Measurements from ENCODE around the gene KCNH2. TPM values are rescaled to one million over a fixed set of nuclear protein-coding genes. Genes with fewer than 3 reads are reported as not detected.
A peak's percentile ranks its signal among the peaks of the same experiment; 100 is the strongest.

Gene KCNH2
- total RNA-seq, 1 donor from 2014 or later, result 3.2 TPM

DNA sequence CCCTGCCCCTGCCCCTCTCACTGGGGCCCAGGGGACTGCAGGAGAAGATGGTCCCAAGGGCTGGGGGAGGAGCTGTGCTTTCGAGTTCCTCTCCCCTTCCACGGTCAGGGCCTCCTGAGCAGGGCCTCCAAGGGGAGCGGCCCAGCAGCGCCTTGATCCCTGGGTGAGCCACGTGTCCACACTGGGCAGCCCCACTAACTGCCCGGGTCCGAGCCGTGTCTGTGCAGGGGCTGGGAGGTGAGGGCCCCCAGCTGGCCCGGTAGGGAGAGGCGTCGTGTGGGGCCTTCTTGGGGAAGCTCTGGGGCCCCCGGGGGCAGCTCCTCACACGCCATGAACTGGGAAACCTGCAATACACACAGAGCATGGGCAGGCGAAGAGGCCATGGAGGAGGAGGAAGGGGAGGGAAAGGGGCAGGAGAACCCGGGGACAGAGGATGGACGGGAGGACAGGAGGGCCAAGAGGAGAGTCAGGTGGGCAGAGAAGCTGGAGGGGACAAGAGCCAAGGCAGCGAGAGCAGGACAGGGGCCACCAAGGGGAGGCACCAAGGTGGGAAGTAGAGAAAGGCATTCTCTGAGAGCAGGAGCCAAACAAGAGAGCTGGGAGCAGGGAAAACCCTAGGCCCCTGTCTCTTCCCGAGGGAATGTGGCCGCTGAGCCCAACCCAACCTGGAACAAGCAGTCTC, 32.8 kb downstream of the KCNH2 start:
- peak; percentile 10 for ATAC-seq
- peak; percentile 50 for DNase-seq (ENCODE audit: low spot score)
- intact Hi-C loops (cut with DNase I), result no loop called here

DNA sequence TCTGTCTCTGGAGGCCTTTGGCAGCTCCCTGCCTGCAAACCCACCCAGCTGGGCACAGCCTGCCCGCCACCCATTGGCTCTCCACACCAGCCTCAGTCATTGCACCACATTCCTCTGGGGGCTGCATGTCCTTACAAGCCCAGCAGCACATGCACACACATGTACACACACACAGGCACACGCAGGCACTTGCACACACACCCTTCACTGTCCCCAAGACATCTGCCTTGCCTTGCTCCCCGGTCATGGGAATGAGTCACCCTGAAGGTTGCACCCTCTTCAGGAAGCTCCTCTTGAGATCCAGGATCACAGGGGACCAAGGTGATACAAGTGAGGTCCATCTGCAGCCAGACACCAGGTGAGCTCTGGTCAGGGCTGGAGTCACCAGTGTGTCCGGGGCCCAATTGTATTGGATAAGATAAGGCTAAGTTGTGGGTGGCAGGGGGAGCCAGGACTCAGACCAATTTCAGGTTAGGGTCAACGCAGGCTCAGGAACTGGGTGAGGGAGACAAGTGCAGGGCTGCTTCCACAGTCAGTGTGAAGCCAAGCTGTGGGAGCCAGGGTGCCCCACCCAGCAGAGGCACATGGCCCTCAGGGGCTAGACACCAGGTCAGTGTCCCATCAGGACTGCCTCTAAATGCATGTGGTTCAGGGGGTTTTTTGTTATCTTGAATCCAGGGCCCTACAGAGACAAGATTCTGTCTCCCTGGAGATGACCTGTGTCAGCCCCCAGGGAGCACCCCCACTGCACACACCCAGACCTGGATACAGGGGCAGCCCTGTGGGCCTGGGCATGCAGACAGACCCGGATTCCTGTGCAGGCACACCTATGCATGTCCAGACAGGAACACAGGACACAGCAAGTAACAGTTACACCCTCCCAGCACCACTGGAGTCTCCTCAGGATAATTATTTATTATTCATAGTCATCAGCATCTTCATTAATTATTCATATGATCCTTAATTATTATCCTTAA, 33.8 kb downstream of the KCNH2 start:
- DNase-seq (ENCODE audit: low spot score) (peak; percentile 33), ATAC-seq (no peak)
- intact Hi-C loops (cut with DNase I), result no loop called here

DNA sequence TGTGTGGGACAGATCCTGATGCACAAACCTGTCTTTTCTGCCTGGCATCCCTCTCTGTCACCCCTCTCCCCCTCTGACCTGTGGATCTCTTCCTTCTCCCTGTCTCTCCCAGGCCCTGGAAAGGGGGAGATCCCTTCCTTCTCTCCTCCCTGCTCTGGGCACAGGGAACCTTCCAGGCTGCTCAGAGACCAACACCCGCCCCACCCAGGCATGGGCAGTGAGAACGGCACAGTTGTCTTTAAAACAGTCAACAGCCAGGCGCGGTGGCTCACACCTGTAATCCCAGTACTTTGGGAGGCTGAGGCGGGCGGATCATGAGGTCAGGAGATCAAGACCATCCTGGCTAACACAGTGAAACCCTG, 34.7 kb downstream of the KCNH2 start:
- intact Hi-C loops (cut with DNase I), result no loop called here
- no peak for DNase-seq (ENCODE audit: low spot score)
- ATAC-seq, result no peak

GRCh38 chr7:150942591-150943452, 35.3 kb downstream of the KCNH2 start:
- DNase-seq (ENCODE audit: low spot score) (peak; percentile 51), ATAC-seq (no peak)
- intact Hi-C loops (cut with DNase I), result no loop called here

DNA sequence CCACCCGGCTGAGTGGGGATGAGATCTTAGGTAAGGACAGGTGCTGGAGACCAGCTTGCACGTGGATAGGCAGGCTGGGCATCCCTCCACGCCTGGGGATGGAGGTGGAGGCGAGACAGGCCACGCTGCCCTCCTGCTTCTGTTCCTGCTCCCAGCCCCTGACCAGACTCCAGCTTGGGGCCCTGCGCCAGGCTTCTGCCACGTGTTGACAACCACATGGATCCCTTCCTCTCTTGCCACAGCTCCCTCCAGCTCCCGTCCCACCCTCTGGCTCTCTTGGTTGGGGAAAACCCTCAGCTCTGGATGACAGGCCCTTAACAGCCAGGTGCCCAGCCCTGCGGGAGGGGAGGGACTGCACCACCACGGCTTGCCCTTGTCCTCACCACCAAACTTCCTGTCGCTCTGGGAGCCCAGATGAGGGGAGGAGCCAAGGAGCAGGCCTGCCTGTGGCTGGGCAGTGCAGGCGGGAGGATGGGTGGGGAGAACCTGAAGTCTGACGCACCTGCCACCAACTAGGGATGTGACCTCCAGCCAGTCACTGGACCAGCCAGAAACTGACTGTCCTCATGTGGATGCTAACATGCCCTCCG, 36.0 kb downstream of the KCNH2 start:
- ATAC-seq (no peak), DNase-seq (ENCODE audit: low spot score) (peak; percentile 54)
- intact Hi-C loops (cut with DNase I), result no loop called here

DNA sequence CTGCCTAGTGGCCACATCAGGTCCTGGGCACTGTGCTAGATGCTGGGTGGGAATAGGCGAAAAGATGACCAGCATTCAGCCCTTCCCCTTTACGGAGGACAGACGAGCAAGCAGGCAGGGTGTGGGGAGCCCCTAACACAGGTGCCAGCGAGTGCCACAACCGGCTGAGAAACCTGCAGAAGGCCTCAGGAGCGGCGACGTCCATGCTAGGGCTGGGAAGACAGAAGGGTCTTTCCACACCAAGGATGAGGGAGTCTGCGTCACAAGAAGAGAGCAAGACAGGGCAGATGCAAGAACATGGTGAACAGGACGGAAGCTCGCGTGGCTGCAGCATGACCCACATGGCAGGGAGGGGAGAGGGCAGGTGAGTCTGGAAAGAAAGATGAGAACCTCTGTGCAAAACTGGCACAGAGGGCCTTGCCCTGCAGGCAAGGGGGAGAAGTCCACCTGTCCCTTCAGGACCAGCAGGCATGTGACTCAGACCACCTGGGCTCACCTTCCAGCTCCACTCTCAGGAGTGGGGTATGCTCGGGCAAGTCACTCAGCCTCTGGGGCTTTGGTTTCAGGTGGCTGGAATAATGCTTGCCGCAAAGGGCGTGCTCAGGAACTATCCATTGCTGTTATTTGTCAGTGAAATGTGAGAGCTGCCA, 36.6 kb downstream of the KCNH2 start:
- intact Hi-C loops (cut with DNase I), result no loop called here
- no peak for ATAC-seq
- DNase-seq (ENCODE audit: low spot score), result peak; percentile 39

GRCh38 chr7:150940431-150941102, 37.6 kb downstream of the KCNH2 start:
- DNase-seq (ENCODE audit: low spot score) (peak; percentile 17), ATAC-seq (no peak)
- intact Hi-C loops (cut with DNase I), result no loop called here

- no peak for DNase-seq (ENCODE audit: low spot score)
- no peak for ATAC-seq
- intact Hi-C loops (cut with DNase I), result no loop called here
Observed at GRCh38 chr7:150939466-150939865, 38.7 kb downstream of the KCNH2 start.

GRCh38 chr7:150939052-150939451, 39.1 kb downstream of the KCNH2 start:
- ATAC-seq, result no peak

DNA sequence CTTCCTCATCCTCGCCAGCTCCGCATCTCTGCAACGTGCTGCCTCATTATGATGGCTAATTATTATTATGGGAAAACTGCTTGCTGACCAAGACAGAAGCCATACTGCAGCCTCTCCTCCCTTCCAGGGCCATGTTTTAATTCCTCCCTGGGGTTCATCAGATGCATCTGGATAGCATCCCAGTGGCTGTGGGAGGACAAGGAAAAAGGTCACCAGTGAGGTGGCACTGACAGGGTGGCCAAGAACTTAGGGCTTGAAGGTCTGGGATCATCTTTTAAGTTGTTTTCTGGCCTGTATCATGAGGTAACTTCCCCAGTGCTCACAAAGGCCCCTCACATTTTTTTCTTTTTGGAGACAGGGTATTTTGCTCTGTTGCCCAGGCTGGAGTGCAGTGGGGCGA, 39.6 kb downstream of the KCNH2 start:
- peak; percentile 9 for DNase-seq (ENCODE audit: low spot score)
- intact Hi-C loops (cut with DNase I), result no loop called here
- no peak for ATAC-seq

More at GRCh38 chr7:150939052-150939451, 39.1 kb downstream of the KCNH2 start:
- DNase-seq (ENCODE audit: low spot score), result peak; percentile 15
- intact Hi-C loops (cut with DNase I), result no loop called here

DNA sequence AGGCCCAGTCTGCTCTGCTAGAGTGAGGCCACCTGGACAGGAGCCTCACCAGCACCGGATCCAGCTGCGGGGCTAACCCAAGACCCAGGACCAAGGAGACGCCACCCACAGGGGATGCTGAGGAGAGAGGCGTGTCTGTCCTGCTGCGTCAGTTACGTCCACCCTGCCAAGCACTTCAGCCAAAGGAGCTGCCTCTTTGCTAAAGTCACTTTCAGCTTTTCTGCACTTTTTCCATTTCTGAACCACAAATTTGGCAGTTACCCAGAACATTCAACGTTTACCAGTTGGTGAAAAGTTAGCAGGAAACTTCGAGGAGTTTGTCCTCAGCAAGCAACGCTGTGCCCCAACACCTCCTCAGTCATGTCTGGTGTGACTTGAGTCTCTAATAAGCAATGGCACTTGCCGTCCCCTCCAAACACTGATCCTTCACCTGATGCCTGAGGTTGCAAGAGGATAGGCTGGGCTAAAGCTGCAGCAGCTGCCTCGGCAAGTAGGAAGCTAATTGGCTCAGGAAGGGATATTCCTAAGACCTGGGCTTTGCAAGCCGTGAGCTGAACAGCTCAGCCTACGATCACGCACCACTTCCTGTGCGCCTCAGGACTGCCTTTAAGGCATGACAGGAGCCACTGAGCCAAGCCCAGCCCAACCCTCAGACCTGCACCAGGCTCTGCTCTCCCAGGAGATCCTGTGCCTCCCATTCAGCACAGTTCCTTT, 40.1 kb downstream of the KCNH2 start:
- intact Hi-C loops (cut with DNase I), result no loop called here
- peak; percentile 51 for DNase-seq (ENCODE audit: low spot score)
- ATAC-seq, result no peak

- DNase-seq (ENCODE audit: low spot score), result peak; percentile 40
- no peak for ATAC-seq
- intact Hi-C loops (cut with DNase I), result no loop called here
Observed at GRCh38 chr7:150936018-150936417, 42.1 kb downstream of the KCNH2 start.

- intact Hi-C loops (cut with DNase I), result no loop called here
- no peak for DNase-seq (ENCODE audit: low spot score)
- ATAC-seq, result no peak
Observed at GRCh38 chr7:150935149-150935548, 43.0 kb downstream of the KCNH2 start.

DNA sequence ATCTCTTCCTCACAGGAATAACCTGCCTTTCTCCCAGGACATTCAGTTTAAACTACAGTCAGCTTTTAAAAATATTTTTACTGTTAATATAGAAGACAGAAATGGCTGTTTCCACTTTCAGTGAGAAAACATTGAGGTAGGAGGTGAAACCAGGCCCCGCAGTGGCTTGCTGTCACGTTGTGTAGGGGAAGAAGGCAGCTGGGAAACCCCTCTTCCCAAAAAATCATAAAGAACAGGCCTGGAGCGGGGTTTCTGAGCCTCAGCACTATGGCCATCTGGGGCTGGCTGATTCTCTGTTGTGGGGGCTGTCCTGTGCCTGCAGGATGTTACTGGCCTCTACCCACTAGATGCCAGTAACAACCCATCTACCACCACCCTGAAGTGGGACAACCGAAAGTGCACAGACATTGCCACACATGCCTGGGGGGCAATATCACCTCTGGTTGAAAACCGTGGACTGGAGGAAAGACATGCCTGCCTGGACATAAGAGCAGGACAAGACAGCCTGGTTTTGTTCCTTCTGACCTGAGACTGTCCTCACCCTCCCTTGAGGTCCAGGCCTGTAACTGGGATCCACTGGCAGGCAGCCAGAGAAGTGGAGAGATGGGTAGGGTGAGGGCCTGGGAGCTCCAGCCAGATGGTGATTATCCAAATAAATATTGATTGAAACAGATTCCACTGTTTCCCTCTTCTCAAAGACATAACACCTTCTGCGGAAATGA, 43.9 kb downstream of the KCNH2 start:
- DNase-seq (ENCODE audit: low spot score), result no peak

GRCh38 chr7:150931199-150931869, 46.8 kb downstream of the KCNH2 start:
- no peak for ATAC-seq
- no peak for DNase-seq (ENCODE audit: low spot score)
- intact Hi-C loops (cut with DNase I), result no loop called here

More for the DNA sequence above, 43.9 kb downstream of the KCNH2 start:
- intact Hi-C loops (cut with DNase I), result no loop called here
- no peak for ATAC-seq

DNA sequence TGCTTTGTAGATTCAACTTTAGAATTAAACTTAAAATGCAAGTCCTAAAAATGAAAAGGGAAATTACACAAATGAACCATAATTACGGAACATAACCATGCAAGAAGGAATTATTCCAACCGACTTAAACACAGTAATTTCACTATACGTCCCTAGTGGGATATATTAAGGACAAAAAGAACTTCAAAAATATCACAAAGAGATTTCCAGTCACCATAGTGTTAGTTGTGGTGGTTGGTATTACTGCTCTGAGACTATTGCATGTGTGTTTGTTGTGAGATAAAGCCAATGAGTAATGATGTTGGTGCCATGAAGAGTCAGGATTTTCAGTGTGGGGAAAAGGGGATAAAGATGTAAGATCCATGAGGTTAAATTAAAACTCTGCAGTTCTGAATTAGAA, 49.6 kb downstream of the KCNH2 start:
- intact Hi-C loops (cut with DNase I), result no loop called here
- ATAC-seq, result no peak
- DNase-seq (ENCODE audit: low spot score), result no peak
